Hypothalamus (tissue), 51 donors: ENCODE results near the gene ANKRD33B.
"Not testable (repeated sequence)": the region's sequence is repeated elsewhere in the genome, so short reads cannot be mapped to it uniquely, and the experiment has no call there.

ENCODE experiments used
- DNase-seq, 51 donors: peaks; one replicate each; lab custom pipeline; 2025; lab: John Stamatoyannopoulos, UW

ANKRD33B gene

GRCh38 chr5:10536931-10537579 is 26.8 kb upstream of the ANKRD33B start:
- DNase-seq: peak in 2 of 51 donors; percentile 2 to 34

- no peak for DNase-seq
Measured at GRCh38 chr5:10537624-10538023, 26.2 kb upstream of the ANKRD33B start.

- DNase-seq: peak in 1 of 51 donors; percentile 53
Measured at GRCh38 chr5:10538103-10538788, 25.6 kb upstream of the ANKRD33B start.

GRCh38 chr5:10538789-10539686 is 24.8 kb upstream of the ANKRD33B start:
- DNase-seq: peak in 2 of 51 donors; percentile 43 to 53

- no peak for DNase-seq
Measured at GRCh38 chr5:10539687-10539998, 24.2 kb upstream of the ANKRD33B start.

- DNase-seq: no peak
Measured at GRCh38 chr5:10540036-10540544, 23.8 kb upstream of the ANKRD33B start.

GRCh38 chr5:10540951-10541646 is 22.8 kb upstream of the ANKRD33B start:
- DNase-seq: no peak

GRCh38 chr5:10542055-10542550 is 21.8 kb upstream of the ANKRD33B start:
- no peak for DNase-seq

- DNase-seq: no peak
Measured at GRCh38 chr5:10543585-10544040, 20.3 kb upstream of the ANKRD33B start.

- DNase-seq: no peak
Measured at GRCh38 chr5:10545084-10545483, 18.8 kb upstream of the ANKRD33B start.

- no peak for DNase-seq
Measured at GRCh38 chr5:10546186-10546585, 17.7 kb upstream of the ANKRD33B start.

GRCh38 chr5:10548418-10549122 is 15.3 kb upstream of the ANKRD33B start:
- no peak for DNase-seq

- DNase-seq: not testable (repeated sequence)
Measured at GRCh38 chr5:10549123-10549514, 14.8 kb upstream of the ANKRD33B start.

- DNase-seq: no peak
Measured at GRCh38 chr5:10550222-10550995, 13.5 kb upstream of the ANKRD33B start.

- DNase-seq: no peak
Measured at GRCh38 chr5:10551782-10552138, 12.1 kb upstream of the ANKRD33B start.

- no peak for DNase-seq
Measured at GRCh38 chr5:10552183-10553143, 11.4 kb upstream of the ANKRD33B start.

- no peak for DNase-seq
Measured at GRCh38 chr5:10553476-10553875, 10.4 kb upstream of the ANKRD33B start.

GRCh38 chr5:10555277-10555684 is 8.6 kb upstream of the ANKRD33B start:
- peak in 1 of 51 donors; percentile 55 for DNase-seq
